GM18520 (cell line): Measurements from ENCODE around the gene ARL6.
"Not testable (repeated sequence)": the region's sequence is repeated elsewhere in the genome, so short reads cannot be mapped to it uniquely, and the experiment has no call there.

Experiments
- ATAC-seq: cut with Tn5 transposase; IDR thresholded peaks from one replicate; pipeline ENCODE4 v1.9.1; 2021; ENCODE audit not compliant: unreplicated experiment

Gene ARL6

DNA sequence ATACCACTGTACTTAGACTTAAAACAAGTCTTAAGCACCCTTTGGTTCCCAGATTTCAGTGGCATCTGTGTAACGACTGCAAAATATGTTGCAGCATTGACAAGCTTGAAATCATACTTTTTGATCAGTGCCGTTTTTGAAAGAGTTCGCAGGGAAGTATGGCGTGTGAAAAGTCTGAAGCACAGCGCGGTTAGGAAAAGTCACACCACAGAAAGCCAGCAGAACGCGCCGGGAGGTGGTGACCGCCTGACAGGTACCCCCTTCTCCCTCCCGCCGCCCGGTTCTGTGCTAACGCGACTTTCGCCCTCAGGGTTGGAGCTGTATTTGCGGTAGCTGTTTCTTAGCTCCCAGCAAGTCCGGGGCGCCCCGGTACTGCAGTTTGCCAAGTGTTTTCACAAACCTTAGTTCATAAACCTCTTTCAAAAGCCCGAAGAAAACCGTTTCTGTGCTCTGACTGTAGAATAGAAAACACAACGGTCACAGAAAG, 56.8 kb downstream of the ARL6 start:
- ATAC-seq = peak; percentile 22

DNA sequence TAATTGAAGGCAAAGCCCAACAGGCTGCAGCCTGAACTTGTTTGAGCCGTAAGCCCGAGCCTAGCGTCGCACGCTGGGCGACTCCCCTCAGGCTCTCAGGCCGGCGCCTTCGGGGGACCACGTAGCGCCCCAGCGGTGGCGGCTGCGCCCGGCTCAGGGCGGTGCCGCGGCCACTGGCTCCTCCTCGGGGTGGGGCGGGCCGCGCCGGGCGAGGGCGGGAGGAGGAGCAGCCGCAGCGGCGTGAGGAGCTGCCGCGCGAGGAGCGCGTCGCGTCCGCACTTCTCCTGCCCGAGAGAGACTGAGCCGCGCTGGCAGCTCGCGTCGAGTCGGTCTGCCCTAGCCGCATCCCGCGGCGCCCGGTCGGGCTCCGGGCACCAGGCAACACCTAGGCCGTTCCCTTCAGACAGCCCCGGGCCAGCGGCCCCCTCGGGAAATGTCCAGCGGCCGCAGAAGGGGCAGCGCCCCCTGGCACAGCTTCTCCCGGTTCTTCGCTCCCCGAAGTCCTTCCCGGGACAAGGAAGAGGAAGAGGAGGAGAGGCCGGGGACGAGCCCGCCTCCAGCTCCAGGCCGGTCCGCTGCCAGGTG, 57.3 kb downstream of the ARL6 start, which contains the start of gene CRYBG3:
TSS of gene CRYBG3 (plus strand) at position 238 of the 585 bp plus-strand sequence. CDS start at position 434, 196 bp downstream.
- ATAC-seq = peak; percentile 99

DNA sequence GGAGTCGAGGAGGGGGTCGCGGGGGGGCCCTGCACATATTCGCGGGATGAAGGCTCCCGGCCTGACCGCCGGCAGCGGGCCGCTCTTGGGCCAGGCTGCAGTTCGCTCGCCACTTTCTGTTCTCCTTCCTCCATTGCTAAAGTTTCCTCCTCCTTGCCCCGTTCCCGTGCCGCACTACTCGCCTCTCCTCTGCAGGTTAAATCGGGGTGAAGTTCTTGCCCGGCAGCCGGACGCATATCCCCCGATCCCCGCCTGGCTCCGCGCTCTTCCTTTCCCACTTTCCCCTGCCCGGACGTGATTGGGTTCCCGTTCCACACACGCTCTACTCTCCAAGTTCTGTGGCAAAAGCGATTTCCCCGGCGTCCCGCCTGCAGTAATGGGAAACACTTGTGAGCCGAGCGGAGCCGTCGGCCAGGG, 57.8 kb downstream of the ARL6 start:
- no peak for ATAC-seq

DNA sequence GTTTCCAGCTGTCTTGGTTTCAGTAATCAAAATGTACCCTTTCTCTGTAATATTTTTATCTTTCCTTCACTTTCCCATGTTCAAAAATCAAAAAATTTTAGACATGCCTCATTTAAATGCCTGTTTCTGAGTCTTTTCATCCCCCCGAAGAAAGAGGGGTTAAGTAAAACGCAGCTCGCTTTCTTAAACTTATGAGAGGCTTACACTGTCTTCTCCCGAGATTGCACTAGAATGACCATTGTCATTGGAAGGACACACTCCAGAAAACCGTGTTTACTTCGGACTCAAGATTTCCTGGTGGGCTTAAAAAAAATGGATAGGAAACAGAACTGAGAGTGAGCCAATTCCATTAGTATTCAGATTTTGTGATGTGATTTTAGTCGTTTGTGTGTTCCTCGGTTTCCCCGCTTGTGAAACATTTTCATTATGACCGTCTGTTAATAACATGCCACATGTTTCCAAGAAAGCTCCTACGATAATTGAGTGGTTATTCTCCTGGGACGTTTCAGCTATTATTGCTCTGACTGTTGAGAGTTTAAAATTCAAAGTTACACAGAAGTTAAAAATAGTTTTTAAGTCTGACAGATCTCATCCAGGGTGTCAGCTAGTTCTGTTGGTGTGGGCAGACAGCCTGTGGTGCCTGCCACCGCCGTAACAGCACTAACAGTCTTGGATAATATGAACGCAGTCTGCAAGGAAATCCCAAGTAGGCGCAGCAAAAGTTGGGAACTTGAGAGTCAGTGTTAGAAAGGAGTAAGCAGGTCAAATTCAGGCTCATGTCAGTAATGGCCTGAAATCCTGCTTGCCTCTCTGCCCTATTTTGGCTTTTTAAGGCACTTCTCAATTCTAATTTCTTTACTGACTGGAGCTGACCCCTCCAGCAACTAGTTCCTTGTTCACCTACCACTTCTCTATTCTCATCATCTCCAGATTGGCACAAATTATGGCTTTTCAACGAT, 58.8 kb downstream of the ARL6 start:
- no peak for ATAC-seq

DNA sequence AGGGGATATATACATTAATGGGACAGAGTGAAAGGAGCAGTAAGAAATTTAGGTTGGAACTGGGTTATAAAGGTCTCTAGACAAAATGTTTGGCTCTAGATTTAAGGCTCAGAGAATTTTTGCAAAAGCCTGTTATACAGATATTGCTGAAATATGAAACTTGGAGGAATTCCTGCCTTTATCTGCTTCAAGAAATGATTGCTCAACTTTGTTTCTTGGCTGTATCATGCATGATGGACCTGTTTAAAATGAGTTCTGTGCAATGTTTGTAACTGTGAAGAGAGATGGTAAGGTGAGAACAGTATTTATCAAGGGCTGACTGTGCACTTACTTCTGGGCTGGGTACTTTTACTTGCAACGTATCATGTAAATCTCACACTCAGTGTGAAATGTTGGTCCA, 60.5 kb downstream of the ARL6 start:
- ATAC-seq = no peak

DNA sequence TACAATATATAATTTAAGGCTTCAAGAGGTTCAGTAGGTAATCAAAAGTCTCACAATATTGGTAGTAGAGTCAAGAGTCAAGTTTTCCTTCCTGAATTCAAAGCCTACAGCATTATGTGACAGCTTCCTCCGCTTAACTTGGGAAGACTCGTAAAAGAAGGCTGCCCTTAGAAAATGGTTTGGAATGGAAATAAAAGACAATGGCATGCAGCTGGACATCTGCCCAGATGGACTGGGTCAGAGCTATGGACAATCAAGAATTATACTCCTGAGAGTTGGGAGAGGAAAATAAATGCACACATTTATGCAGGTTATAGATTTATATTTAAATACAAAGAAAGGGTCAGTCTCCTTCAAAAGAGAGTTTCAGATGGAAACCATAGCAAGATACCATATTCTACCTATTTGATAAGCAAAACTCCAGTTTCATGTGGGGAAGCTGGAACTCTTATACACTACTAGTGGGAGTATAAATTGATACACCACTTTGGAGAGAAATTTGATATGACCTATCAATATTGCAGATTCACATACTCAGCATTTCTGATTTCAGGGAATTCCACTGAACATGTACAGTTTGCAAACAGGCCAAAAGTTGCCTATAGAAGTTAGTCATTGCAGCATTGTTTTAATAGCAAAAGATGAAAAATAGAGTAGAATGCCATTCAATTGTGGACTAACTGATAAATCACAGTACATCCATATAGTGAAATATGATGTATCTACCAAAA, 63.3 kb downstream of the ARL6 start:
- no peak for ATAC-seq

DNA sequence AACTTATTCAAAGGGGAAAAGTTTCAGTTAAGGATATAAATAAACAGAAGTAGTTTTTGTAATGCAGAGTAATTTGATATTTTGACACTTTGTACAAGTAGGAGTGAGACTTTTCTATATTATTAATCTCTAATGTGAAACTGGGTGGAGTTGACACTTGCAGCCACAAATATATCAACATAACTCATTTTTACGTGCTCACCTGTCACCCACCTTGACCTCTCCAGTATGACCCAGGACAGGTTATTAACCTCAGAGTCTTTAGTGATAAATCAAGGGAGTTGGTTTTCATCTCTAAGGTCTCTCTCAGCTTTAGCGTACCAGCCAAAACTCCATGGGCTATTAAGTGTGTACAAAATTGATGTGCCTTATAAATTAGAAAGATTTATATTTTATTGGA, 64.6 kb downstream of the ARL6 start:
- no peak for ATAC-seq

DNA sequence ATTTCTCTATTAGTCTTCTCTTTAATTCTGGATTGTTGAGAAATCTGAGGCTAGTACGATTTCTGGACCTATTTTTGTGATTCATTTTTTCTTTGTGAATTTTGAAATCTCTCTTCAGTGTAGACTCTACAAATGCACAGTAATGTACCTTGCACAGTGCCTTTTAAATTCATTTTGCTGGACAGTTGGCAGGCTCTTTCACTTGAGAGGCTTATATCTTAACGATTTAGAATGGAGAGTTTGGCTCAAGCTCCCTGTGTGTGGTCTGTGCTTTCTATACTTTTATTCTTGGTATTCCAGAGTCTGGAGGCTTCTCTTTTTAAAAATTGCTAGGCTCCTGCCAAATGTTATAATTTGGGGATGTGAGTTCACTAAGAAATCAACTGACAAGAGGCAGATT, 66.1 kb downstream of the ARL6 start:
- no peak for ATAC-seq

DNA sequence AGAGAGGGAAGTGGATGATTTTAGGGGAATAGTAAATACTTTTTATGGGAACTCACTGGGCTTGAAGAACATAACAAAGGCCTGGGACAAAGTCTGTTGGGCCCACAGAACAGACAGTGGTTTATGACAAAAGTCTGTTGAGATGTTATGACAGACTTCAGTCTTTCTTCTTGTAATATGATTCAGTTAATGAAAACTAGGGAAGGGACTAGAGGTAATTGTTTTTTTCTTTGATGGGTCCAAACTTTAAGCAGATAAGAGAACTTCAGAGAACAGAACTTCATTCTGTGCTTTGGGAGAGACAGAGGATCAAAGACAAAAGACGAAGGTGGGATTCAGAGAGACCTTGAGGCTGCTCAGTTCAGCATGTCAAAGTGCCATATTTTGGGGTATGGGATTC, 66.6 kb downstream of the ARL6 start:
- ATAC-seq = no peak

DNA sequence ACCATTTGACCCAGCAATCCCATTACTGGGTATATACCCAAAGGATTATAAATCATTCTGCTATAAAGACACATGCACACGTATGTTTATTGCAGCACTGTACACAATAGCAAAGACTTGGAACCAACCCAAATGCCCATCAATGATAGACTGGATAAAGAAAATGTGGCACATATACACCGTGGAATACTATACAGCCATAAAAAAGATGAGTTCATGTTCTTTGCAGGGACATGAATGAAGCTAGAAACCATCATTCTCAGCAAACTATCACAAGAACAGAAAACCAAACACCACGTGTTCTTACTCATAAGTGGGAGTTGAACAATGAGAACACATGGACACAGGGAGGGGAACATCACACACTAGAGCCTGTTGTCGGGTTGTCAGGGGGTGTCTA, 68.6 kb downstream of the ARL6 start:
- not testable (repeated sequence) for ATAC-seq

DNA sequence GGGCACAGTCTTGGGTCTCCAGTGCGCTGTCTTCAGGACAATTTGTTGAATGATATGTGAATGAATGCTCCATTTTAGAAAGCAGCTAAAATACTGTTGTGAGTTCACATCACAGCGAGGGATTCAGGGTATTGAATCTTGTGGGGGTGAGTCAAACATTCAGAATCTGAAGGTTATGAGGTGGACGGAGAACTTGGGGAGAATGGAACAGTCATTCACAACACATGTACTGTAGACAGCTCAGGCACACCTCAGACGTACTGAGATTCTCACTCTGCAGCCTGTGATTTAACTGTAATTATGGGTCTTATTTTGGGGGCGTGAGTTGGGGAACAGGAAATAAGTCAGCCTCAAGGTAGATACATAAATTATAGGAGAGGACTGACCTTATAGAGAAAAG, 71.2 kb downstream of the ARL6 start:
- ATAC-seq = no peak

DNA sequence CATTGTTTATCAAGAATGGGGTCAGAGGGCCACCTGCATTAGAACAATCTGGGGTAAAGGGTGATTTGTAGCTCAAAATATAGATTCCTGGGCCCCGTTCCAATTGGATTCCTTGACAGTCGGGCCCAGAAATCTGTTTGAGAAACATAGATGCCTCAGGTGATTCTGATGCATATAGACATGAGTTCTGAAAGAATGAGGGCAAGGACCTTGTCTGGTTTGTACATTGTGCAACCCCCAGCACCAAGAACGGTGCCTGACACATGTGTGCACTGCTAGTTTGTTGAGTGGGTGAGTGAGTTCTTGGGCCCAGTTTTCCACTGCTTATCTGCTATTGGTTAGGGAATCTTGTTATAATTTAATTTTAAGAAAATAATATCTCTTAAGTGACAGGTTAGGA, 73.8 kb downstream of the ARL6 start:
- no peak for ATAC-seq

DNA sequence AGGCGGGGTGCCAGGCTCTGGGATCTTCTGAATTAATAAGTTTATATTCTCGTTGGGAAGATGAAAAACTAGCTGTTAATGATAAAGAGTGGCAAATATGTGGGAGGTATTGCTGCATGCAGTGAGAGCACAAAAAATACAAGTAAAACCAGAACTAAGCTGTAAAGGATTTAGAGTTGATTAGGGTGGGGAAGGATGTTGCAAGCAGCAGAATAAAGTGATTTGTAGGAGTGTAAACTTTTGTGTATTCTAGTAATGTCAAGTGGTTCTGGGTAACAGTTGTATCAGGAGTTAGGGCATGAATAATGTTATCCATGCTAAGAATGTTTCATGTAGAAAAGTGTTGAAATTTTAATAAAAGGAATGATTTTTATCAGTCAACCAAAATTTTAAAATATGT, 75.4 kb downstream of the ARL6 start:
- no peak for ATAC-seq

DNA sequence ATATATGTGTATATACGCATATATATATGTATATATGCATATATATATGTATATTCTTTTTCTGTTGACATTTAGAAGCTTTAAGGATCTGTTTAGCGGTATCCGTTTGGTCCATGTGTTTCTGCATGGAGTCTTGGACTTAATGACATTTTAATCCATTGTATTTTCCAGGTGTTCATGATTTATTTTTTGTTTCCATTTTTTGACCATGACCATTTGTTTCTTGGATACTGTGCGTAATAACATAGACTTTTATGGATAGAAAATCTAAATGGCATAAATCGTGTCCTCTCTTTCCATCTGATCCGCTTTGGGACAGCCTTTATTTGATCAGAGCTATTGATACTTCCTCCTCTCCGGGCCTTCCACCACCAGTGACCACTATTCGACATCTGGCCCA, 76.7 kb downstream of the ARL6 start:
- no peak for ATAC-seq

DNA sequence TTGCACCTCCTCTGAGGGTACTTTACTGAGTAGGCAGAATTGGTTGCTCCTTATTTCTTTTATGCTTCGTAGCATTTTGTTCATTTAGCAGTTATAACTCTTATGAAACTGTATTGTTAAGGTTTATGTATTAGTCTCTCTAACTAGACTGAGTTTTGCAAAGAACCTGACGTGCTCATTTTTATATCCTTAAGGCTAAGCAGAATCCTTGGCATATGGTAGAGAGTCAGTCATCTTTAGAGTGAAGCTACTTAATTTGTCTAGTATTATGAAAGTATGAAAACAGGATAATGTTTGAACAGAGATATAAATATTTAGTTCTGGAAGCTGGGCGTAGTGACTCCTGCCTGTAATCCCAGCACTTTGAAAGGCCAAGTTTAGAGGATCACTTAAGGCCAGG, 77.4 kb downstream of the ARL6 start:
- no peak for ATAC-seq

DNA sequence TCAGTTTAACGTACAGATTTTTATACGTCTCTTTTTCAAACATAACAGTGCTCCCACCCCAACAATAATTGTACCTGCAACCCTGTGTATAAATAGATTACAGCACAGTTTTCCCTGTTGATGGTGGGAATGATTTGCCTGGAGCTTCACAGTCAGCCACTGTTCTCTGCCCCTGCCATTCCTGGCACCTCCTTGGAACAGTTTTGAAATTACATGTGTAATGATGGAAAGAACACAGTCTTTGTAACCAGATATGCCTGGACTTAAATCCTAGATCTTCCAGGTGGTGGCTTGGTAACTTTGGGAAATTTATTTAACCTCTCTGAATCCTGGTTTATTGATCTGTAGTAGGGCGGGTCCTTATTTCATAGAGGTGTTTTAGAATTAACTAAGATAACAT, 84.2 kb downstream of the ARL6 start:
- no peak for ATAC-seq
